Tibial artery (tissue), 4 donors: Measurements from ENCODE around the gene CYTH1.

ENCODE experiments used
- DNase-seq, 2 donors: peaks; one replicate each; pipeline ENCODE4 v3.0.0-alpha.2; 2019
- H3K27ac ChIP-seq, 2 donors: fragments of 200-600 bp; sonication (generic) in 1 of 2; 1 replicate in 1 of 2; 2 replicates in 1 of 2; pipeline ENCODE4 v1.5.1; 2018 to 2019; ENCODE audit warnings: mild to moderate bottlenecking in 1 of 2
- H3K27me3 ChIP-seq, 2 donors: fragments of 200-600 bp; sonication (generic) in 1 of 2; one replicate each; pipeline versions ENCODE4 v1.5.1 to v1.6.0; 2016 to 2019
- H3K36me3 ChIP-seq, 3 donors: fragments of 200-600 bp; sonication (generic) in 2 of 3; one replicate each; pipeline ENCODE4 v1.5.1; 2016 to 2019; ENCODE audit warnings: mild to moderate bottlenecking in 2 of 3
- H3K4me1 ChIP-seq, 4 donors: fragments of 200-600 bp; sonication (generic) in 2 of 4; 1 replicate in 3 of 4; 2 replicates in 1 of 4; pipeline ENCODE4 v1.5.1; 2016 to 2019
- H3K4me3 ChIP-seq, 2 donors: fragments of 200-600 bp; sonication (generic) in 1 of 2; 1 replicate in 1 of 2; 2 replicates in 1 of 2; pipeline ENCODE4 v1.5.1; 2018 to 2019; ENCODE audit warnings: mild to moderate bottlenecking in 2 of 2
- H3K9me3 ChIP-seq, 3 donors: fragments of 200-600 bp; sonication (generic) in 1 of 3; one replicate each; pipeline ENCODE4 v1.5.1; 2016 to 2019
- CTCF ChIP-seq, 2 experiments: fragments of 200-600 bp in 1 of 2; fragments of 450-650 bp in 1 of 2; IDR thresholded peaks; one replicate each; pipeline ENCODE4 v1.5.1; 2017 to 2019; ENCODE audit warnings: antibody characterized with exemption in 2 of 2, mild to moderate bottlenecking in 1 of 2, moderate library complexity in 1 of 2
- intact Hi-C: fragments of 100-400 bp; cut with DNase I; formaldehyde crosslinking; loops from one replicate; pipeline ENCODE4 v1.15.0; 2023; ENCODE audit warnings: low total_unique reads

CYTH1 gene

GRCh38 chr17:78781893-78782304, at the start of gene CYTH1:
Gene CYTH1, minus strand, starts transcription at chr17:78782273. Its CDS starts 50 bp downstream, at chr17:78782223.
- Histone ChIP-seq H3K9me3 (no peaks in the 10 kb centered on the region), H3K36me3 (no peaks in the 10 kb centered on the region), H3K4me1 (peaks cover 0 to 20% (median 9%) of the 10 kb centered on the region in 4 donors), H3K4me3 (peak within 1 kb of the TSS; percentile 85 to 100), H3K27me3 (no peaks in the 10 kb centered on the region), H3K27ac (peak within 1 kb of the TSS; percentile 87 to 95)
- no peak for TF ChIP-seq CTCF (IDR thresholded peaks at IDR 0.05)
- intact Hi-C loops = loop anchor here (2.0 kb wide), 1 partner anchor 57 kb away; no protein-coding TSS in a partner anchor
- DNase-seq = no peak

- peaks cover 67 to 100% (median 92%) of the 10 kb centered on the region in 3 donors for H3K36me3 ChIP-seq
These were observed 47.4 kb upstream of the CYTH1 start for GRCh38 chr17:78829477-78829876.

GRCh38 chr17:78828470-78829185, 46.6 kb upstream of the CYTH1 start:
- Histone ChIP-seq H3K36me3 (peaks cover 63 to 100% (median 92%) of the 10 kb centered on the region in 3 donors), H3K9me3 (no peaks in the 10 kb centered on the region), H3K4me1 (no peaks in the 10 kb centered on the region), H3K27ac (no peak overlapping the region), H3K4me3 (no peak overlapping the region), H3K27me3 (no peaks in the 10 kb centered on the region)
- no peak for TF ChIP-seq CTCF (IDR thresholded peaks at IDR 0.05)
- intact Hi-C loops = no loop called here
- no peak for DNase-seq

More at GRCh38 chr17:78829477-78829876, 47.4 kb upstream of the CYTH1 start:
- H3K4me3 ChIP-seq = no peak overlapping the region
- H3K27me3 ChIP-seq = no peaks in the 10 kb centered on the region
- H3K4me1 ChIP-seq = no peaks in the 10 kb centered on the region
- H3K27ac ChIP-seq = no peak overlapping the region
- intact Hi-C loops = no loop called here
- H3K9me3 ChIP-seq = no peaks in the 10 kb centered on the region
- DNase-seq = no peak
- TF ChIP-seq CTCF (IDR thresholded peaks at IDR 0.05) = no peak

GRCh38 chr17:78826836-78827509, 44.9 kb upstream of the CYTH1 start:
- no peaks in the 10 kb centered on the region for H3K4me1 ChIP-seq
- H3K4me3 ChIP-seq = no peak overlapping the region
- no peaks in the 10 kb centered on the region for H3K27me3 ChIP-seq
- DNase-seq = peak in 1 of 2 donors; percentile 49
- TF ChIP-seq CTCF (IDR thresholded peaks at IDR 0.05) = no peak
- H3K9me3 ChIP-seq = no peaks in the 10 kb centered on the region
- peaks cover 59 to 100% (median 92%) of the 10 kb centered on the region in 3 donors for H3K36me3 ChIP-seq
- intact Hi-C loops = no loop called here
- H3K27ac ChIP-seq = no peak overlapping the region

- Histone ChIP-seq H3K9me3 (no peaks in the 10 kb centered on the region), H3K36me3 (peaks cover 59 to 100% (median 94%) of the 10 kb centered on the region in 3 donors), H3K4me3 (no peak overlapping the region), H3K4me1 (no peaks in the 10 kb centered on the region), H3K27ac (no peak overlapping the region), H3K27me3 (no peaks in the 10 kb centered on the region)
- DNase-seq = no peak
- TF ChIP-seq CTCF (IDR thresholded peaks at IDR 0.05) = no peak
- intact Hi-C loops = no loop called here
These were observed 44.3 kb upstream of the CYTH1 start for GRCh38 chr17:78826421-78826820.
